ENCODE results near the gene METTL26. TPM values are rescaled to one million over a fixed set of nuclear protein-coding genes. Genes with fewer than 3 reads are reported as not detected.

The METTL26 gene
- total and polyA plus RNA-seq, 2 of the 4 experiments (the other 2 are of a cell fraction), result 46.8 to 128 TPM

GRCh38 chr16:682493-683395, 46.6 kb upstream of the METTL26 start:
- Histone ChIP-seq H3K4me2 (ENCODE audit: low read depth, low read length) (peak overlapping the region; percentile 85), H3K36me3 (ENCODE audit: control insufficient read depth, insufficient read depth, low read length) (peaks cover 40% of the 10 kb centered on the region), H3K9me1 (ENCODE audit: insufficient read depth, low read length) (peaks cover 15% of the 10 kb centered on the region), H2BK15ac (ENCODE audit: low read depth, low read length) (no peak overlapping the region), H2BK20ac (ENCODE audit: low read depth, low read length) (no peak overlapping the region), H3K23ac (ENCODE audit: low read depth, low read length) (no peak overlapping the region), H3K4ac (ENCODE audit: low read depth, low read length) (no peak overlapping the region), H3K56ac (ENCODE audit: extremely low read depth, insufficient read depth, low read length) (no peak overlapping the region), H3K14ac (replicated peaks; ENCODE audit: low read depth, low read length) (no peak overlapping the region), H4K8ac (ENCODE audit: low read depth in 2 of 2, low read length in 2 of 2) (no peak overlapping the region; a peak in 2 of 4 replicates), H3K18ac (ENCODE audit: low read depth, low read length) (no peak overlapping the region), H2AK9ac (replicated peaks; ENCODE audit: low read depth, low read length, poor library complexity) (peak overlapping the region; percentile 93), H3K27me3 (ENCODE audit: control insufficient read depth, insufficient read depth, low read length) (no peaks in the 10 kb centered on the region), H3K79me1 (ENCODE audit: low read depth in 1 of 2, low read length in 2 of 2) (peaks cover 9 to 49% of the 10 kb centered on the region in 2 experiments; a peak in 3 of 4 replicates), H2BK5ac (ENCODE audit: low read depth, low read length, poor library complexity, severe bottlenecking) (no peak overlapping the region), H4K5ac (ENCODE audit: low read depth, low read length) (no peak overlapping the region), H3K4me3 (ENCODE audit: insufficient read depth, low read depth, low read length) (no peak overlapping the region), H3K27ac (ENCODE audit: insufficient read depth, low read length) (no peak overlapping the region), H2BK120ac (ENCODE audit: low read depth, low read length) (no peak overlapping the region), H4K91ac (ENCODE audit: insufficient read depth, low read depth, low read length) (no peak overlapping the region), H2AFZ (replicated peaks; ENCODE audit: low read length, poor library complexity) (no peak overlapping the region), H3K4me1 (ENCODE audit: control insufficient read depth, insufficient read depth, low read length) (peaks cover 20% of the 10 kb centered on the region), H4K20me1 (ENCODE audit: insufficient read depth, low read length) (peaks cover 34% of the 10 kb centered on the region), H3K9me3 (ENCODE audit: control insufficient read depth, insufficient read depth, low read length) (no peaks in the 10 kb centered on the region), H2AK5ac (ENCODE audit: low read depth, low read length) (no peak overlapping the region), H3K9ac (ENCODE audit: low read depth, low read length) (no peak overlapping the region)
- intact Hi-C loops (cut with micrococcal nuclease) (no loop called here), in situ Hi-C loops (cut with MboI; ENCODE audit: low sequenced_read_pairs) (no loop called here), dilution Hi-C loops (cut with HindIII; ENCODE audit: low sequenced_read_pairs, unreplicated experiment) (no loop called here)
- ChIA-PET POLR2A (ENCODE audit: unreplicated experiment) (no interaction called here), CTCF (interaction anchor here (0.7 kb wide), 1 partner anchor 162 kb away, joined by 3 read pairs; no protein-coding TSS in a partner anchor)
- no peak for ATAC-seq (ENCODE audit: low read depth)
- 91% methylated on average over 14 of the region's 36 CpGs; no CpG with 5 or more reads in 1 of the 2 experiments for WGBS, 2 experiments (ENCODE audit: extremely low coverage in 2 of 2, insufficient read length in 1 of 2)
- no peak for DNase-seq
- BruUV-seq (replicated peaks), result no TSS peak
- TF ChIP-seq USF2 (IDR thresholded peaks at IDR 0.05; ENCODE audit: low read depth, low read length) (no peak), POLR2A (IDR thresholded peaks at IDR 0.05; ENCODE audit: low read depth, low read length) (no peak), RFX5 (IDR thresholded peaks at IDR 0.05; ENCODE audit: low read depth, low read length) (no peak), ELK1 (IDR thresholded peaks at IDR 0.05; ENCODE audit: borderline replicate concordance, low read depth, low read length) (no peak), BHLHE40 (IDR thresholded peaks at IDR 0.05; ENCODE audit: low read depth, low read length) (no peak), RAD21 (IDR thresholded peaks at IDR 0.05; ENCODE audit: low read length) (no peak), CTCF (conservative IDR thresholded peaks at IDR 0.05; ENCODE audit: low read depth, low read length) (no peak), SMC3 (IDR thresholded peaks at IDR 0.05; ENCODE audit: low read depth, low read length) (no peak), RCOR1 (IDR thresholded peaks at IDR 0.05; ENCODE audit: insufficient replicate concordance, low read length) (no peak), CEBPB (IDR thresholded peaks at IDR 0.05; ENCODE audit: low read depth, low read length) (no peak), MXI1 (IDR thresholded peaks at IDR 0.05; ENCODE audit: borderline replicate concordance, low read depth, low read length) (no peak), MAZ (IDR thresholded peaks at IDR 0.05; ENCODE audit: borderline replicate concordance, low read depth, low read length) (no peak), CHD1 (IDR thresholded peaks at IDR 0.05; ENCODE audit: low read depth, low read length) (no peak), MAFK (IDR thresholded peaks at IDR 0.05; ENCODE audit: low read depth, low read length) (no peak)

Measured in IMR-90 (cell line).